Measurements from ENCODE around the gene GPR25. TPM values are rescaled to one million over a fixed set of nuclear protein-coding genes. Genes with fewer than 3 reads are reported as not detected.

Gene GPR25
- total RNA-seq, 3 donors from 2014 or later: 0.29 TPM; not detected in 2

DNA sequence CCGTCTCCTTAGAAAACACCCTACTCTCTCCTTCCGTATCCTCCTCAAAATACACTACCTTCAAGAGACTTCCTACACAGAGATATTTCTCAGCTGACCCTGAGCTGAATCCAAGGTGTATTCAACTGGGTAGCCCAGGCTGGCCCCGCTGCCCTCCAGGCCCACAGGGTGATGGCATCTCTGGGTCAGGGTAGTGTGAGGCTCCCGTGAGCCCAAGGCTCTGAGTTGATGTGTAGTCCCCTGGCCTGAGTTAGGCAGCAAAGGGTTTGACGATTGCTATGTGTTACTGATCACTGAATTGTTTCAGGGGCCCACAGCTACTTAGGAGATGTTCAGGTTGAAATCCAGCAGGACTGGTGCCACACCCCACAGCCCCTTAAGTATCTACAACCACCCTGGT is 28.6 kb downstream of the GPR25 start:
- Histone ChIP-seq H3K36me3 (no peaks in the 10 kb centered on the region), H3K4me1 (no peaks in the 10 kb centered on the region), H3K27me3 (no peaks in the 10 kb centered on the region), H3K27ac (no peak overlapping the region), H3K4me3 (no peak overlapping the region), H3K9me3 (no peaks in the 10 kb centered on the region)
- DNase-seq (ENCODE audit: low spot score in 2 of 2): no peak
- no peak for TF ChIP-seq POLR2A (IDR thresholded peaks at IDR 0.05)
- TF ChIP-seq, protein P1, sequence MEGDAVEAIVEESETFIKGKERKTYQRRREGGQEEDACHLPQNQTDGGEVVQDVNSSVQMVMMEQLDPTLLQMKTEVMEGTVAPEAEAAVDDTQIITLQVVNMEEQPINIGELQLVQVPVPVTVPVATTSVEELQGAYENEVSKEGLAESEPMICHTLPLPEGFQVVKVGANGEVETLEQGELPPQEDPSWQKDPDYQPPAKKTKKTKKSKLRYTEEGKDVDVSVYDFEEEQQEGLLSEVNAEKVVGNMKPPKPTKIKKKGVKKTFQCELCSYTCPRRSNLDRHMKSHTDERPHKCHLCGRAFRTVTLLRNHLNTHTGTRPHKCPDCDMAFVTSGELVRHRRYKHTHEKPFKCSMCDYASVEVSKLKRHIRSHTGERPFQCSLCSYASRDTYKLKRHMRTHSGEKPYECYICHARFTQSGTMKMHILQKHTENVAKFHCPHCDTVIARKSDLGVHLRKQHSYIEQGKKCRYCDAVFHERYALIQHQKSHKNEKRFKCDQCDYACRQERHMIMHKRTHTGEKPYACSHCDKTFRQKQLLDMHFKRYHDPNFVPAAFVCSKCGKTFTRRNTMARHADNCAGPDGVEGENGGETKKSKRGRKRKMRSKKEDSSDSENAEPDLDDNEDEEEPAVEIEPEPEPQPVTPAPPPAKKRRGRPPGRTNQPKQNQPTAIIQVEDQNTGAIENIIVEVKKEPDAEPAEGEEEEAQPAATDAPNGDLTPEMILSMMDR (IDR thresholded peaks at IDR 0.05): no peak
- TF ChIP-seq POLR2AphosphoS5 (IDR thresholded peaks at IDR 0.05): no peak
- intact Hi-C loops (cut with DNase I; ENCODE audit: low total_unique reads): no loop called here

DNA sequence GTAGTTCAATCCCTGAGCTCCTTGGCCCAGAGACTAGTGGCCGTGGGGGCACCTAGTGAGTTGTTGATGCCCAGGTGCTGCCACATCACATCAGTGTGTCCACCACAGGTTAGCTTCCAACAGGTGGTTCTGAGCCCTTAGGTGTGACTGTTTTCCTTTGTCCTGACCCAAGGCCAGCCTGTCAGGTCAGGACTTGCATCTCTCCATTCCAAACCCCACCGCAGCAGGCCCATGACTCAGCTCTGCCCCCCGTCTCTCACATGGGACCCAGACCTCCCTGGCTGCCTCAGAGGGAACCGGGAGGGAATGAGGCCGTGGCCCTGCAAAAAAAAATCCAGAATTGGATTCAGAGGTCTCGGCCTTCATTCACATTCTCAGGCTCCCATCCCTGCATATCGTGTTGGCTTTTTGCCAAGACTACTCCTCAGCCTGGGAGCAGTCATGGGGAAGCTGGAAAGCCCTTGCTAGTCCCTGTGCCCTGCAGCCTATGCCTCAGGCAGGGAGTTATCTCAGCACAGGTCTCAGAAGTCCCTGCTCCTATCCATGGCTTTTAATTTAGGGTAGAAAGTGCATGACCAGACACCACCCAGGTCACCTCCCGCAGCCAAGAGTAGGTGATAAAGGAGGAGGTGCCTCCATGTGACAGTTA is 29.1 kb downstream of the GPR25 start:
- H3K36me3 ChIP-seq: no peaks in the 10 kb centered on the region
- H3K9me3 ChIP-seq: no peaks in the 10 kb centered on the region
- intact Hi-C loops (cut with DNase I; ENCODE audit: low total_unique reads): no loop called here
- DNase-seq (ENCODE audit: low spot score in 2 of 2): no peak
- TF ChIP-seq, protein P1 (IDR thresholded peaks at IDR 0.05): no peak
- TF ChIP-seq POLR2A (IDR thresholded peaks at IDR 0.05) (no peak), POLR2AphosphoS5 (IDR thresholded peaks at IDR 0.05) (no peak)
- no peaks in the 10 kb centered on the region for H3K27me3 ChIP-seq
- no peak overlapping the region for H3K27ac ChIP-seq
- H3K4me1 ChIP-seq: no peaks in the 10 kb centered on the region
- no peak overlapping the region for H3K4me3 ChIP-seq

DNA sequence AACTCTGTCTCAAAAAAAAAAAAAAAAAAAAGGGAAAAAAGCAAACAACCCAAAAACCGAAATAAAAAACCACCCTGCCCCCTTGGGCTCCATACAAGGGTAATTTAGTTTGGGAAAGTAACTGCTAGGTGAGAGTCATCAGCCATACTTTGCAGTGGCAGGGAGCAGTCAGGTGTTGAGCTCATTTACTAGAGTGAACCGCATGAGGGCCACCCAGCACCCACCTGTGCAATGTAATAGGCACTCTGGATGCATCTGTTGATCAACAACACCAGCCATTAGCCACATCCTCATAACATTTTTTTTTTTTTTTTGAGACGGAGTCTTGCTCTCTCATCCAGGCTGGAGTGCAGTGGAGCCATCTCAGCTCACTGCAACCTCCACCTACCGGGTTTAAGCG is 31.0 kb downstream of the GPR25 start:
- H3K36me3 ChIP-seq: no peaks in the 10 kb centered on the region
- peaks cover 0 to 2% of the 10 kb centered on the region in 2 donors for H3K4me1 ChIP-seq
- no peaks in the 10 kb centered on the region for H3K27me3 ChIP-seq
- no peak overlapping the region for H3K27ac ChIP-seq
- intact Hi-C loops (cut with DNase I; ENCODE audit: low total_unique reads): no loop called here
- H3K9me3 ChIP-seq: no peaks in the 10 kb centered on the region
- DNase-seq (ENCODE audit: low spot score in 2 of 2): no peak
- H3K4me3 ChIP-seq: no peak overlapping the region
- TF ChIP-seq, protein P1 (IDR thresholded peaks at IDR 0.05): no peak
- TF ChIP-seq POLR2A (IDR thresholded peaks at IDR 0.05) (no peak), POLR2AphosphoS5 (IDR thresholded peaks at IDR 0.05) (no peak)

DNA sequence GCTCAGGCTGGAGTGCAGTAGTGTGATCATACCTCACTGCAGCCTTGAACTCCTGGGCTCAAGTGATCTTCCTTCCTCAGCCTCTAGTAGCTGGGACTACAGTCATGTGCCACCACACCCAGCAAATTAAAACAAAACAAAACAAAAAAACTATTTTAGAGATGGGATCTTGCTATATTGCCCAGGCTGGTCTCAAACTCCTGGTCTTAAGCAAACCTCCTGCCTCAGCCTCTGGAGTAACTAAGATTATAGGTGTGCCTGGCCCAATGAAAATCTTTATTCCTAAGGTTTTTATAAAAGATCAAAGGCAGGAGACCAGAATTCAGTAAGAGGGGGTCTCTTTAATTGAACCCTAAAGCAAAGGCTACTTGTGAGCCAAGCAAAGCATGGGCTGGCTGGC is 32.0 kb downstream of the GPR25 start:
- Histone ChIP-seq H3K9me3 (no peaks in the 10 kb centered on the region), H3K4me1 (peaks cover 0 to 4% of the 10 kb centered on the region in 2 donors), H3K36me3 (no peaks in the 10 kb centered on the region), H3K4me3 (no peak overlapping the region), H3K27ac (no peak overlapping the region), H3K27me3 (no peaks in the 10 kb centered on the region)
- no peak for TF ChIP-seq POLR2A (IDR thresholded peaks at IDR 0.05)
- TF ChIP-seq POLR2AphosphoS5 (IDR thresholded peaks at IDR 0.05): no peak
- TF ChIP-seq, protein P1 (IDR thresholded peaks at IDR 0.05): no peak
- intact Hi-C loops (cut with DNase I; ENCODE audit: low total_unique reads): no loop called here
- DNase-seq (ENCODE audit: low spot score in 2 of 2): no peak

DNA sequence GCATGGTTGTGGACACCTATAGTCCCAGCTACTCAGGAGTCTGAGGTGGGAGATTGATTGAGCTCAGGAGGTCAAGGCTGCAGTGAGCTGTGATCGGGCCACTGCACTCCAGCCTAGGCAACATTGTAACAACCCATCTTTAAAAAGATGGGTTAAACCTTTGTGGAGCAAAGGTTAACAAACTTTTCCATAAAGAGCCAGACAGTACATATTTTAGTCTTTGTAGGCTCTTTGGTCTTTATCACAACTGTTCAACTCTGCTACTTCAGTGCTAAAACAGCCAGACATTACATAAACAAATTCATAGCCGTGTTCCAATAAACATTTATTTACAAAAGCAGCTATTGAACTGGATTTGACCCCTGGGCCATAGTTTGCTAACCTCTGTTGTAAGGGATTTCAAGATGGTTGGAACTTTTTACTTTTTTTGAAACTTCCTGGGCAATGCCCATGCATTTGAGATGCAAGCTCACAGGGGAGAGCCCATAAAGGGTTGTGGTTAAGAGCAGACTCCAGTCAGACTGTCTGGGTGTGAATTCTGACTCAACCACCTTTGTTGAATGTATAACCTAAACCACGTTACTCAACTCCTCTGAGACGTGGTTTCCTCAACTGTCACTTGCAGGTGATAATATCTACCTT is 32.8 kb downstream of the GPR25 start:
- no peak for TF ChIP-seq POLR2A (IDR thresholded peaks at IDR 0.05)
- TF ChIP-seq, protein P1 (IDR thresholded peaks at IDR 0.05): no peak
- TF ChIP-seq POLR2AphosphoS5 (IDR thresholded peaks at IDR 0.05): no peak
- Histone ChIP-seq H3K9me3 (no peaks in the 10 kb centered on the region), H3K27me3 (no peaks in the 10 kb centered on the region), H3K4me1 (peaks cover 0 to 4% of the 10 kb centered on the region in 2 donors), H3K36me3 (no peaks in the 10 kb centered on the region), H3K27ac (no peak overlapping the region), H3K4me3 (no peak overlapping the region)
- intact Hi-C loops (cut with DNase I; ENCODE audit: low total_unique reads): no loop called here
- DNase-seq (ENCODE audit: low spot score in 2 of 2): no peak

All from breast epithelium (tissue), 4 donors.